Activated B cell treated with CpG ODN at 0.5 μM for 24 hours (primary cell): ENCODE data around the gene NUDCD2. TPM values are rescaled to one million over a fixed set of nuclear protein-coding genes. Genes with fewer than 3 reads are reported as not detected.

Source experiments
- ATAC-seq: fragments of 200-7000 bp; cut with Tn5 transposase; one replicate; pipeline ENCODE4 v1.10.0; 2021; ENCODE audit warnings: low read depth, mild to moderate bottlenecking, moderate library complexity
- CTCF ChIA-PET: fragments of 350-600 bp; sonication (Branson Sonifier 250); formaldehyde crosslinking; loops from one replicate; lab custom pipeline; 2021; ENCODE audit warnings: antibody characterized with exemption; lab: Charles Lee
- POLR2A ChIA-PET: fragments of 350-600 bp; sonication (Branson Sonifier 250); formaldehyde crosslinking; loops from one replicate; lab custom pipeline; 2021; ENCODE audit warnings: antibody characterized with exemption; lab: Charles Lee
- DNase-seq: peaks from one replicate; pipeline ENCODE4 v3.0.0; 2022
- H3K27ac Mint-ChIP-seq: one replicate; pipeline ENCODE4 v1.8.0; 2020; ENCODE audit warnings: mixed read lengths
- H3K27me3 Mint-ChIP-seq: one replicate; pipeline ENCODE4 v1.8.0; 2021; ENCODE audit warnings: mixed read lengths
- H3K36me3 Mint-ChIP-seq: one replicate; pipeline ENCODE4 v1.8.0; 2021; ENCODE audit warnings: low read depth, mixed read lengths
- H3K4me1 Mint-ChIP-seq: one replicate; pipeline ENCODE4 v1.8.0; 2021; ENCODE audit warnings: mixed read lengths
- H3K4me3 Mint-ChIP-seq: one replicate; pipeline ENCODE4 v1.8.0; 2020; ENCODE audit warnings: mild to moderate bottlenecking, mixed read lengths
- H3K9me3 Mint-ChIP-seq: one replicate; pipeline ENCODE4 v1.8.0; 2020; ENCODE audit warnings: mixed read lengths
- CTCF ChIP-seq: fragments of 200-600 bp; IDR thresholded peaks from one replicate; pipeline ENCODE4 v1.8.0; 2022; ENCODE audit warnings: antibody characterized with exemption, mild to moderate bottlenecking
- intact Hi-C: fragments of 100-400 bp; cut with micrococcal nuclease; formaldehyde crosslinking; loops from one replicate; pipeline ENCODE4 v1.15.1; 2024
- total RNA-seq: library from RNA; stranded (reverse); gene quantifications from 2 replicates; pipeline ENCODE4 v1.2.3, GENCODE V29; 2022

The NUDCD2 gene
- total RNA-seq, 1 donor from 2014 or later: 28.1 TPM

GRCh38 chr5:163445345-163445744 is 14.6 kb downstream of the NUDCD2 start:
- no peak for TF ChIP-seq CTCF
- ChIA-PET POLR2A (no interaction called here), CTCF (no interaction called here)
- ATAC-seq: no peak
- intact Hi-C loops: no loop called here
- DNase-seq: no peak
- Mint-ChIP-seq H3K9me3 (no peaks in the 10 kb centered on the region), H3K27ac (no peak overlapping the region), H3K27me3 (no peaks in the 10 kb centered on the region), H3K4me3 (no peak overlapping the region), H3K36me3 (peaks cover 74% of the 10 kb centered on the region), H3K4me1 (peaks cover 1% of the 10 kb centered on the region)

GRCh38 chr5:163444526-163444925 is 15.4 kb downstream of the NUDCD2 start:
- Mint-ChIP-seq H3K4me1 (peaks cover 6% of the 10 kb centered on the region), H3K27ac (no peak overlapping the region), H3K9me3 (no peaks in the 10 kb centered on the region), H3K27me3 (no peaks in the 10 kb centered on the region), H3K36me3 (peaks cover 77% of the 10 kb centered on the region), H3K4me3 (no peak overlapping the region)
- ChIA-PET POLR2A (no interaction called here), CTCF (no interaction called here)
- no peak for ATAC-seq
- intact Hi-C loops: no loop called here
- DNase-seq: no peak
- no peak for TF ChIP-seq CTCF

GRCh38 chr5:163440954-163441353 is 18.9 kb downstream of the NUDCD2 start:
- Mint-ChIP-seq H3K4me3 (no peak overlapping the region), H3K9me3 (no peaks in the 10 kb centered on the region), H3K27ac (no peak overlapping the region), H3K36me3 (peaks cover 54% of the 10 kb centered on the region), H3K27me3 (no peaks in the 10 kb centered on the region), H3K4me1 (peaks cover 34% of the 10 kb centered on the region)
- DNase-seq: no peak
- ChIA-PET CTCF (interaction anchor here (1.2 kb wide), 1 partner anchor 18 kb away, joined by 3 read pairs; no protein-coding TSS in a partner anchor), POLR2A (interaction anchor here (2.6 kb wide), 1 partner anchor 19 kb away, joined by 12 read pairs; the partner anchor contains the start of genes HMMR and NUDCD2)
- intact Hi-C loops: no loop called here
- TF ChIP-seq CTCF: no peak
- ATAC-seq: no peak

GRCh38 chr5:163439092-163439425 is 20.8 kb downstream of the NUDCD2 start:
- Mint-ChIP-seq H3K36me3 (peaks cover 40% of the 10 kb centered on the region), H3K4me3 (no peak overlapping the region), H3K9me3 (no peaks in the 10 kb centered on the region), H3K27ac (no peak overlapping the region), H3K4me1 (peaks cover 34% of the 10 kb centered on the region), H3K27me3 (no peaks in the 10 kb centered on the region)
- ChIA-PET POLR2A (interaction anchor here (3.6 kb wide), 1 partner anchor 21 kb away, joined by 91 read pairs; the partner anchor contains the start of genes HMMR and NUDCD2), CTCF (interaction anchor here (1.0 to 1.3 kb wide), 2 partner anchors 20 to 21 kb away, joined by 4 read pairs; partner anchors contain the start of gene HMMR)
- intact Hi-C loops: no loop called here
- DNase-seq (no peak), ATAC-seq (no peak)
- no peak for TF ChIP-seq CTCF

GRCh38 chr5:163437309-163438182 is 22.4 kb downstream of the NUDCD2 start, which contains the start of gene CCNG1:
TSS of gene CCNG1 (plus strand) at chr5:163437595. CDS start at chr5:163439257, 1,662 bp downstream.
- peak within 1 kb of the TSS; percentile 89 for H3K27ac Mint-ChIP-seq
- H3K36me3 Mint-ChIP-seq: peaks cover 26% of the 10 kb centered on the region
- no peaks in the 10 kb centered on the region for H3K27me3 Mint-ChIP-seq
- intact Hi-C loops: loop anchor here (1.0 kb wide), 3 partner anchors 23 to 478 kb away; partner anchors contain the start of genes HMMR, MAT2B and NUDCD2
- TF ChIP-seq CTCF: no peak
- H3K9me3 Mint-ChIP-seq: no peaks in the 10 kb centered on the region
- ChIA-PET CTCF (interaction anchor here (1.5 kb wide), 1 partner anchor 22 kb away, joined by 7 read pairs; the partner anchor contains the start of genes HMMR and NUDCD2), POLR2A (interaction anchor here (0.8 to 3.6 kb wide), 7 partner anchors 23 to 479 kb away, joined by 3 to 91 read pairs (median 4); partner anchors contain the start of genes HMMR, MAT2B and NUDCD2)
- peaks cover 34% of the 10 kb centered on the region for H3K4me1 Mint-ChIP-seq
- H3K4me3 Mint-ChIP-seq: peak within 1 kb of the TSS; percentile 89
- ATAC-seq (peak; percentile 97), DNase-seq (peak; percentile 76)
